PFSK-1 (cell line): ENCODE measurements around the gene NIPBL.

ENCODE experiments used
- FOXP2 ChIP-seq: optimal IDR thresholded peaks from 2 replicates; pipeline ENCODE3; 2011; ENCODE audit warnings: borderline replicate concordance, control low read depth, inconsistent platforms; ENCODE audit not compliant: insufficient read depth; ENCODE audit errors: extremely low read length, extremely low read depth
- POLR2AphosphoS5 ChIP-seq: IDR thresholded peaks from 2 replicates; pipeline ENCODE4 v1.6.1; 2012; ENCODE audit warnings: low read depth, mild to moderate bottlenecking, control low read depth, low read length, moderate library complexity
- REST ChIP-seq, 2 experiments: IDR thresholded peaks; 2 replicates each; pipeline versions ENCODE4 v1.6.1 to v1.8.0; 2011 to 2012; ENCODE audit warnings: low read depth in 2 of 2, low read length in 2 of 2, control low read depth in 1 of 2, inconsistent platforms in 1 of 2, mild to moderate bottlenecking in 1 of 2, moderate library complexity in 1 of 2; ENCODE audit not compliant: insufficient read depth in 1 of 2
- SIN3A ChIP-seq: IDR thresholded peaks from 2 replicates; pipeline ENCODE4 v1.6.1; 2012; ENCODE audit warnings: mild to moderate bottlenecking, low read length, moderate library complexity, borderline replicate concordance; ENCODE audit not compliant: insufficient read depth
- TAF1 ChIP-seq: IDR thresholded peaks from 2 replicates; pipeline ENCODE4 v1.6.1; 2012; ENCODE audit warnings: low read length, control low read depth, borderline replicate concordance; ENCODE audit not compliant: insufficient read depth

Gene NIPBL

GRCh38 chr5:36938129-36938528 is 61.6 kb downstream of the NIPBL start:
- TF ChIP-seq REST (IDR thresholded peaks at IDR 0.05; ENCODE audit: insufficient read depth in 1 of 2, low read depth in 2 of 2, low read length in 2 of 2) (no peak), POLR2AphosphoS5 (no peak), SIN3A (no peak), TAF1 (no peak), FOXP2 (no peak)

- no peak for TF ChIP-seq SIN3A
Observed at GRCh38 chr5:36939969-36940858, 63.6 kb downstream of the NIPBL start.

- TF ChIP-seq POLR2AphosphoS5 (no peak), TAF1 (no peak), FOXP2 (no peak), REST (IDR thresholded peaks at IDR 0.05; ENCODE audit: insufficient read depth in 1 of 2, low read depth in 2 of 2, low read length in 2 of 2) (no peak), SIN3A (no peak)
Observed at GRCh38 chr5:36943584-36943983, 67.0 kb downstream of the NIPBL start.

- TF ChIP-seq FOXP2 (no peak), POLR2AphosphoS5 (no peak), REST (IDR thresholded peaks at IDR 0.05; ENCODE audit: insufficient read depth in 1 of 2, low read depth in 2 of 2, low read length in 2 of 2) (no peak), SIN3A (no peak), TAF1 (no peak)
Observed at GRCh38 chr5:36944024-36944423, 67.5 kb downstream of the NIPBL start.

GRCh38 chr5:36944607-36945225 is 68.1 kb downstream of the NIPBL start:
- no peak for TF ChIP-seq POLR2AphosphoS5
- no peak for TF ChIP-seq TAF1
- TF ChIP-seq REST (IDR thresholded peaks at IDR 0.05; ENCODE audit: insufficient read depth in 1 of 2, low read depth in 2 of 2, low read length in 2 of 2), result no peak
- no peak for TF ChIP-seq SIN3A
- TF ChIP-seq FOXP2, result no peak
